ENCODE results near the gene MELTF.

MELTF gene

GRCh38 chr3:196991581-196992460 lies 37.8 kb downstream of the MELTF start:
- DNase-seq: no peak

GRCh38 chr3:196990601-196991007 lies 39.0 kb downstream of the MELTF start:
- no peak for DNase-seq

- DNase-seq: no peak
These were observed 39.8 kb downstream of the MELTF start for GRCh38 chr3:196989721-196990262.

- no peak for DNase-seq
These were observed 41.2 kb downstream of the MELTF start for GRCh38 chr3:196988241-196989029.

DNA sequence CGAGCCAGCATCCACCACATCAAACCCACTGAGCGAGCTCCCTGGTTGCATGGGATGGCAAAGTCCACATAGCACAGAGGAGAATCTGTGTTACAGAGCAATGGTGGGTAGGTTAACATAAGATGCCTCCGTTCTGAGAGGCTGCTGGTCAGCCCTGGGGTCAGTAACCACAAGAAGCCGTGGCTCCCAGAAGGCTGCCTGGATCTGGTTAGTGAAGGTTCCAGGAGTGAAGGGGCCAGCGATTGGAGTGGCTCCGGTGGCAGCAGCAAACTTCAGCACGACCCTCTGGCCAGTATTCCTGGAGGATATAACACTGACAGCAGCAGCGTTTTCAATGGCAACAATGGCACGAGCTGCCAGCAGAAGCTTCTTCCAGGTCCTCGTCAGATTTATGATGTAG lies 42.6 kb downstream of the MELTF start:
- DNase-seq: no peak

GRCh38 chr3:196985954-196986885 lies 43.4 kb downstream of the MELTF start:
- no peak for DNase-seq

GRCh38 chr3:196985298-196985697 lies 44.3 kb downstream of the MELTF start:
- no peak for DNase-seq

GRCh38 chr3:196983186-196983585 lies 46.4 kb downstream of the MELTF start:
- no peak for DNase-seq

DNA sequence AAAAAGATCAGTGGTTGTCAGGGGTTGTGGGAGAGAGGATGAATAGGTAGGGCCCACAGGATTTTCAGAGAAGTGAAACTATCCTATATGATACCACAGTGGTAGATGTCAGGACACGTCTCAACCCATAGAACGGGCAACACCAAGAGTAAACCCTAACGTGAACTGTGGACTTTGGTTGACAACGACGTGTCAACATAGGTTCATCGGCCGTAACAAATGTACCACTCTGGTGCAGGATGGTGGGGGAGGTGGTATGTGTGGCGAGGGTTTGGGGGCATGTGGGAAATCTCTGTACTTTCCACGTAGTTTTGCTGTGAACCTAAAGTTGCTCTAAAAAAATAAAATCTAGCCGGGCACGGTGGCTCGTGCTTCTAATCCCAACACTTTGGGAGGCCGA lies 48.0 kb downstream of the MELTF start:
- DNase-seq: no peak

DNA sequence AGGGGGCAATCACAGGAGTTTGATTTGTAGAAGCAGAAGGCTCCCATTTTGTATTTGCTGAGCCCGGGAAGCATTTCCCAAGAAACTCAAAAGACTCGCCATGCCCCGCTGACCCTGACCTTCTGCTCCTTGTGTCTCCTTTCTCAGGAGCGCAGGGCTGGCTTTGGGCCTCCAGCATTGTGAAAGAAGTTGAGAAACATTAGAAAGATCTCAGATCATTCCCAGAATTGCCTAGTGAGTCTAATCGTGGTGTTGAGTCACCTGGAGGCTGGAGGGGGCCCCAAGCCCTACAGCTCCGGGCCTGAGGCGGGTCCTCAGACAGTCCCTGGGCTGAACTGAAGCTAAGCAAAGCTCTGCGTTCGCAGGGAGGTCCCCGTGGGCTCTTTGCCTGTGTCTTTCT lies 50.1 kb downstream of the MELTF start:
- no peak for DNase-seq

DNA sequence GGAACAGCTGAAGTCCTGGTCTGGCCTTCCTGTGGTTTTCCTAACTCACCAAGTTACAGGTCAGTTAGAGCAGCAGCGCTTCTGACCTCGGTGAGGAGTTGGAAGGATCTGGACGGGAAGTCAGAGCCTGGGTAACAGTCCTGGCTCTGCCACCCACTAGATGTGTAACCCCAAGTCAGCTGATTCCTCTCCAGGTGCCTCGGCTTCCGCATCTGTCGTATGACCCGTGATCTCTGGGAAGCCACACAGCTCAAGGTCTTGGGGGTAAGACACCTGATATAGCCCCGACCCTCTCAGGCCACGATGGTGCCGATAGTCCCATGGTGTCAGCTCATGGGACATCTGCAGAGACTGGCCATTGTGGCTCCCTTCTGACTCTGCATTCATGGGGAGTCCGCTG lies 52.7 kb downstream of the MELTF start:
- DNase-seq: no peak

- no peak for DNase-seq
These were observed 54.3 kb downstream of the MELTF start for GRCh38 chr3:196975349-196975748.

- DNase-seq: no peak
These were observed 55.0 kb downstream of the MELTF start for GRCh38 chr3:196974661-196975060.

DNA sequence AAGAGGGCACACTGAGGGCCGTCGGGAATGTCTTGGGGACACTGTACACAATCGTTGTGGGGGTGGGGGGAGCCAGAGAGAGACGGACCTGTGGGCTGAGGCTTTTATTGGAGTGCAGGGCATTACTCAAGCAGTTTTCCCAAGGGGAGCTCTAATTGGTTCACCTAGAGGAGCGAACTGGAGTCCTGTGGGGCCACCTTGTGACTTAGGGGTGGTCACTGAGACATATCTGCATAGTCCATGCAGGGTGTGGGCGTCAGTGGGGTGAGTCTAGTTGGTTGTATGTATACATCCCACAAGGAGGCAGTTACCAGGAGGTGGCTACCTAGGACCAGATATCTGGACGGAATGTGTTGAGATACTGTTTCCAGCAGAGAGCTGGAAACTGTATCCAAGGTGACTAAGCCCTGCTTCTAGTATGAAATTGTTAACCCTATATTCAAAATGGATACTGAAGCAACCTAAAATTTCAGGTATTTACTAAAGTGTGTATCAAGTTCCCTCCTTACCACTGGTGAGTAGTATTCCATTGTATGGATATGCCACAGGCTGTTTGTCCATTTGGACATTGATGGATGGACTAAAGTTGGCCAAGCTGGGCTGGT lies 58.4 kb downstream of the MELTF start:
- DNase-seq: no peak

GRCh38 chr3:196970547-196971093 lies 59.0 kb downstream of the MELTF start:
- no peak for DNase-seq

- peak; percentile 48 for DNase-seq
These were observed 59.7 kb downstream of the MELTF start for GRCh38 chr3:196969660-196970546.

DNA sequence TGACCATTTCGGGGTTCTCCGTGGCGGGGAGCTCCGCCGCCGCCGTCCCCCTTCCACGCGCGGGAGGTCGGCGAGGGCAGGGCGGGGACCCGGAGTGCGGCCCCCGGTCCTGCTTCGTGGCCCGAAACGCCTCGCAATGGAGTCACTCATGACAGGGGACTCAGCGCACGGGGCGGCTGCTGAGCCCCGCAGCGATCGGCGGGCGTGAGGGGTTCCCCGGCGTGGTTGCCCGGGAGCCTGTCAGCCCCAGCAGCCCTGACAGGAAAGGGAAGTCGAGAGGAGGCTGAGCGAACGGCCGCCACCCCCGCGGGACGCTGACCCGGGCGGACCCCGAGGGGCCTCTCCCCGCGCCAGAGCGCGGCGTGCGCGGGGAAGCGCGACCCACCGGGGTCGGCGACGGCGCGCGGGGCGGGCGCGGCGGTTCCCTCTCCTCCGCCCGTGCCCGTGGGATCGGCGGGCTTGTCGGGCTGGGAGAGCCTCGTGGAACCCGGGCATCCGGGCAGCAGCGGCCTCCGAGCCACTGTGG lies 60.4 kb downstream of the MELTF start:
- DNase-seq: no peak

- peak; percentile 15 for DNase-seq
These were observed 61.1 kb downstream of the MELTF start, which contains the start of gene PIGZ for GRCh38 chr3:196968233-196969133. PIGZ (minus strand) TSS chr3:196968833; CDS start chr3:196952031, 16,802 bp downstream.

Measured in NCI-H1105 (cell line).